Immature natural killer cell (primary cell): ENCODE measurements around the gene SYT17. TPM values are rescaled to one million over a fixed set of nuclear protein-coding genes. Genes with fewer than 3 reads are reported as not detected.

Source experiments
- DNase-seq, 3 donors: peaks; one replicate each; pipeline ENCODE4 v3.0.0; 2022; ENCODE audit warnings: mixed read lengths in 1 of 3
- H3K27ac Mint-ChIP-seq, 6 donors: one replicate each; pipeline ENCODE4 v1.8.0; 2020; ENCODE audit warnings: mixed read lengths in 6 of 6, mild to moderate bottlenecking in 5 of 6, inconsistent platforms in 4 of 6, moderate library complexity in 3 of 6
- H3K27me3 Mint-ChIP-seq, 3 donors: one replicate each; pipeline ENCODE4 v1.8.0; 2020 to 2021; ENCODE audit warnings: low read depth in 3 of 3, mild to moderate bottlenecking in 3 of 3, mixed read lengths in 3 of 3, moderate library complexity in 3 of 3, inconsistent platforms in 1 of 3
- H3K36me3 Mint-ChIP-seq, 3 donors: one replicate each; pipeline ENCODE4 v1.8.0; 2020; ENCODE audit warnings: mixed read lengths in 3 of 3, inconsistent platforms in 2 of 3, mild to moderate bottlenecking in 2 of 3
- H3K4me1 Mint-ChIP-seq, 2 donors: one replicate each; pipeline ENCODE4 v1.8.0; 2020; ENCODE audit warnings: inconsistent platforms in 2 of 2, mild to moderate bottlenecking in 2 of 2, mixed read lengths in 2 of 2, moderate library complexity in 1 of 2
- H3K4me3 Mint-ChIP-seq, 5 donors: one replicate each; pipeline ENCODE4 v1.8.0; 2020; ENCODE audit warnings: mild to moderate bottlenecking in 5 of 5, mixed read lengths in 5 of 5, inconsistent platforms in 3 of 5, moderate library complexity in 3 of 5
- H3K9me3 Mint-ChIP-seq, 6 donors: one replicate each; pipeline ENCODE4 v1.8.0; 2020; ENCODE audit warnings: mild to moderate bottlenecking in 6 of 6, mixed read lengths in 6 of 6, inconsistent platforms in 4 of 6, moderate library complexity in 3 of 6
- polyA plus RNA-seq, 3 donors: library from polyadenylated mRNA; unstranded; fragments of 300-500 nt; fragmentation: Illumina TruSeq; gene quantifications; one replicate each; pipeline ENCODE4 v1.2.3, GENCODE V29; 2021

The SYT17 gene
- polyA plus RNA-seq, 3 donors from 2014 or later, result not detected

DNA sequence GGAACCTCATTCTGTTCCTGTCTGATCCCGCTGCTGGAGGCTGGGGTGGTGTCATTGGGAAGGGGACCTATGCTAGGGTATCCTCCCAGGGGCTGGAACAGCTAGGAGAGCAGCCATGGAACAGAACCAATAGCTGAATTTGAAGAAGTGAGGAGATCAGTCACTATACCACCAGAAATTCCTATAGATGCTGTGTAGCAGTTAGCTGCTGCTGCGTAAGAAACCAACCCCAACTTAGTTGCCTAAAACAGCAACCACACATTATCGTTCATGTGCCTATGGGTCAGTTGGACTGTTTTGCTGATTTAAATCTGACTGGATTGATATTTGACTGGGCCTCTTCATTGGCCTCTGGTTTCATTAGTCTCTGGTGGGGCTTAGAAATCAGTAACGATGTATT is 20.4 kb upstream of the SYT17 start:
- Mint-ChIP-seq H3K4me3 (no peak overlapping the region), H3K27me3 (peaks cover 0 to 4% (median 2%) of the 10 kb centered on the region in 3 donors), H3K27ac (no peak overlapping the region), H3K9me3 (no peaks in the 10 kb centered on the region), H3K4me1 (no peaks in the 10 kb centered on the region), H3K36me3 (no peaks in the 10 kb centered on the region)
- no peak for DNase-seq

- no peaks in the 10 kb centered on the region for H3K9me3 Mint-ChIP-seq
- no peaks in the 10 kb centered on the region for H3K36me3 Mint-ChIP-seq
Observed at GRCh38 chr16:19148189-19148588, 19.9 kb upstream of the SYT17 start.

GRCh38 chr16:19151310-19151709 is 16.7 kb upstream of the SYT17 start:
- Mint-ChIP-seq H3K27ac (no peak overlapping the region), H3K4me3 (no peak overlapping the region), H3K27me3 (peaks cover 0 to 2% (median 2%) of the 10 kb centered on the region in 3 donors), H3K9me3 (no peaks in the 10 kb centered on the region), H3K36me3 (no peaks in the 10 kb centered on the region), H3K4me1 (no peaks in the 10 kb centered on the region)
- no peak for DNase-seq

More at GRCh38 chr16:19148189-19148588, 19.9 kb upstream of the SYT17 start:
- no peaks in the 10 kb centered on the region for H3K4me1 Mint-ChIP-seq
- no peak for DNase-seq
- H3K27me3 Mint-ChIP-seq, result peaks cover 0 to 4% (median 2%) of the 10 kb centered on the region in 3 donors
- no peak overlapping the region for H3K27ac Mint-ChIP-seq
- no peak overlapping the region for H3K4me3 Mint-ChIP-seq

DNA sequence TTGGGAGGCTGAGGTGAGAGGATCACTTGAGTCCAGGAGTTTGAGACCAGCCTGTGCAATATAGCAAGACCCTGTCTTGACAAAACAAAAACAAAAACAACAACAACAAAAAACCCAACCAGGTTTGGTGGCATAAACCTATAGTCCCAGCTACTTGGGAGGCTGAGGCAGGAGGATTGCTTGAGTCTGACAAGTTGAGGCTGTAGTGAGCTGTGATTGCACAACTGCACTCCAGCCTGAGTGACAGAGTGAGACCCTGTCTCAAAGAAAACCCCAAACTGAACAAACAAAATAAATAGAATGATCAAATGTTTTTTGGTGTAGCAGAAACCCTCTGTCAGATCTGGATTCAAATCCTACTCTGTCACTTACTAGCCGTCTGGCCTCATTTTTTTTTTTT is 16.0 kb upstream of the SYT17 start:
- no peaks in the 10 kb centered on the region for H3K9me3 Mint-ChIP-seq
- no peak overlapping the region for H3K4me3 Mint-ChIP-seq
- H3K4me1 Mint-ChIP-seq, result no peaks in the 10 kb centered on the region
- no peak for DNase-seq
- no peaks in the 10 kb centered on the region for H3K36me3 Mint-ChIP-seq
- H3K27me3 Mint-ChIP-seq, result peaks cover 0 to 3% (median 2%) of the 10 kb centered on the region in 3 donors
- H3K27ac Mint-ChIP-seq, result no peak overlapping the region

GRCh38 chr16:19153876-19154275 is 14.2 kb upstream of the SYT17 start:
- no peak overlapping the region for H3K4me3 Mint-ChIP-seq
- no peak overlapping the region for H3K27ac Mint-ChIP-seq
- no peak for DNase-seq
- H3K27me3 Mint-ChIP-seq, result peaks cover 0 to 2% (median 1%) of the 10 kb centered on the region in 3 donors
- no peaks in the 10 kb centered on the region for H3K9me3 Mint-ChIP-seq
- H3K4me1 Mint-ChIP-seq, result no peaks in the 10 kb centered on the region
- H3K36me3 Mint-ChIP-seq, result no peaks in the 10 kb centered on the region

GRCh38 chr16:19162085-19162484 is 6.0 kb upstream of the SYT17 start:
- peaks cover under 1 to 10% (median 4%) of the 10 kb centered on the region in 3 donors for H3K27me3 Mint-ChIP-seq
- no peaks in the 10 kb centered on the region for H3K36me3 Mint-ChIP-seq
- no peaks in the 10 kb centered on the region for H3K4me1 Mint-ChIP-seq
- H3K9me3 Mint-ChIP-seq, result peaks cover 0 to 5% (median 0%) of the 10 kb centered on the region in 6 donors
- DNase-seq, result no peak
- H3K4me3 Mint-ChIP-seq, result no peak overlapping the region
- H3K27ac Mint-ChIP-seq, result no peak overlapping the region

DNA sequence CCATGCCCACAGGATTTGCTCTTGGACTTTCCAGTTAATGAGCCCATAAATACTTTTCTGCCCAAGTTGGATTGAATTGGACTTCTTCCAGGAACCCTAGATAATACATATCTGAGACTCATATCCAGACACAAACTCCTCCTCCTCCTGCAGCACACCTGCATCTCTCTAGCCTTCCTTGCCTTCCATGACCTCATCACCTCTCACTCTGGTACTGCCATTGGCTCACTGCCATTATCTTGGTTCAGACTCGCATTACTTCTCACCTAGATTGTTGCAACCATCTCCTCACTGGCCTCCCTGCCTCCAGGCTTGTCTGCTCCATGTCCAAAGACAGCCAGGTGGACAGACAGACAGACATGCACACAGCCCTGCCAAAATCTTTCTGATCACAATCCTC is 4.8 kb upstream of the SYT17 start:
- Mint-ChIP-seq H3K27ac (no peak overlapping the region), H3K4me1 (no peaks in the 10 kb centered on the region), H3K36me3 (no peaks in the 10 kb centered on the region), H3K27me3 (peaks cover 2 to 10% (median 4%) of the 10 kb centered on the region in 3 donors), H3K9me3 (peaks cover 0 to 5% (median 0%) of the 10 kb centered on the region in 6 donors), H3K4me3 (no peak overlapping the region)
- DNase-seq, result no peak

DNA sequence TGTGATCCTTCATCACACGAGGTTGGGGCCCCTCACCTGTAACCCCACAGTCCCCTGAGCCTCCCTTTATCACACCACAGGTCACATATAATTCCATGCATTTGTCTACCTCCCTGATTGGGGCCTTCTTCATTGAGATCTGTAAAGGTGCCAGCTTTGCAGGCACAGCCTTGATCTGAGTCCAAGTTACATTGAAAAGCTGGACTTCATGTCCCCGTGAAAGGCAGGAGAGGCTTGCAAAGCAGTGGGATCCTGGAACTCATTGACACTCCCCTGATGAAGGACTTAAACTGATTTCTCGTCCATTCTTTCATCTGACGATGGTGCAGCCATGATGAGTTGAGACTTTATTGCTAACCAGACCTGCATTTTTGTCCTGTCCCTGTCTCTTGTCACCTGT is 3.8 kb upstream of the SYT17 start:
- H3K27ac Mint-ChIP-seq, result no peak overlapping the region
- DNase-seq, result no peak
- peaks cover 0 to 5% (median 0%) of the 10 kb centered on the region in 6 donors for H3K9me3 Mint-ChIP-seq
- H3K27me3 Mint-ChIP-seq, result peaks cover 3 to 10% (median 4%) of the 10 kb centered on the region in 3 donors
- H3K4me1 Mint-ChIP-seq, result no peaks in the 10 kb centered on the region
- H3K36me3 Mint-ChIP-seq, result no peaks in the 10 kb centered on the region
- H3K4me3 Mint-ChIP-seq, result no peak overlapping the region

DNA sequence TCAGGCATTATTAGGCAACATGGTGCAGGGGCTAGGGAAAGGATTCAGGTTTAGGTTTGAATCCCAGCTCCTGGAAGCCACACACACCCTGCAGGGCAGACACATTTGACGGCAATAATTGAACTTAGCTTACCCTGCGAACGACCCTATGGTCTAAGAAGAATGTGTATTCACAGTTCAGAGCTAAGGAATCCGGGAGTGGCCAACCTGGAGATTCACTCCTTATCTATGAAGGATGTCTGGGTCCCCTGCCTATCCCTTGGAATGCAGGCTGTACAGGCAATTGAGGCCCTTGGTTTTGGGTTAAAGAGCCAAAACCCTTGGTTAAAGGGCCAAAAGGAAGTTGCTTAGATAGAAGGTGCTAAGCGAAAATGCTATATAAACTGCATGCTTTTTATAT is 2.9 kb upstream of the SYT17 start:
- no peaks in the 10 kb centered on the region for H3K4me1 Mint-ChIP-seq
- peaks cover 0 to 5% (median 0%) of the 10 kb centered on the region in 6 donors for H3K9me3 Mint-ChIP-seq
- no peak overlapping the region for H3K27ac Mint-ChIP-seq
- H3K36me3 Mint-ChIP-seq, result no peaks in the 10 kb centered on the region
- H3K4me3 Mint-ChIP-seq, result no peak overlapping the region
- no peak for DNase-seq
- peaks cover 6 to 16% (median 8%) of the 10 kb centered on the region in 3 donors for H3K27me3 Mint-ChIP-seq

GRCh38 chr16:19166500-19166899 is 1.5 kb upstream of the SYT17 start:
- H3K4me3 Mint-ChIP-seq, result no peak overlapping the region
- no peaks in the 10 kb centered on the region for H3K4me1 Mint-ChIP-seq
- no peak overlapping the region for H3K27ac Mint-ChIP-seq
- H3K27me3 Mint-ChIP-seq, result peaks cover 6 to 19% (median 8%) of the 10 kb centered on the region in 3 donors
- no peaks in the 10 kb centered on the region for H3K36me3 Mint-ChIP-seq
- no peak for DNase-seq
- peaks cover 0 to 5% (median 0%) of the 10 kb centered on the region in 6 donors for H3K9me3 Mint-ChIP-seq

- peaks cover 0 to 2% (median 0%) of the 10 kb centered on the region in 6 donors for H3K9me3 Mint-ChIP-seq
- H3K4me1 Mint-ChIP-seq, result no peaks in the 10 kb centered on the region
- no peak overlapping the region for H3K27ac Mint-ChIP-seq
- no peak for DNase-seq
- H3K4me3 Mint-ChIP-seq, result no peak overlapping the region
- H3K27me3 Mint-ChIP-seq, result peaks cover 7 to 13% (median 8%) of the 10 kb centered on the region in 3 donors
- H3K36me3 Mint-ChIP-seq, result no peaks in the 10 kb centered on the region
Observed at GRCh38 chr16:19168371-19169081, 486 bp downstream of the SYT17 start.

DNA sequence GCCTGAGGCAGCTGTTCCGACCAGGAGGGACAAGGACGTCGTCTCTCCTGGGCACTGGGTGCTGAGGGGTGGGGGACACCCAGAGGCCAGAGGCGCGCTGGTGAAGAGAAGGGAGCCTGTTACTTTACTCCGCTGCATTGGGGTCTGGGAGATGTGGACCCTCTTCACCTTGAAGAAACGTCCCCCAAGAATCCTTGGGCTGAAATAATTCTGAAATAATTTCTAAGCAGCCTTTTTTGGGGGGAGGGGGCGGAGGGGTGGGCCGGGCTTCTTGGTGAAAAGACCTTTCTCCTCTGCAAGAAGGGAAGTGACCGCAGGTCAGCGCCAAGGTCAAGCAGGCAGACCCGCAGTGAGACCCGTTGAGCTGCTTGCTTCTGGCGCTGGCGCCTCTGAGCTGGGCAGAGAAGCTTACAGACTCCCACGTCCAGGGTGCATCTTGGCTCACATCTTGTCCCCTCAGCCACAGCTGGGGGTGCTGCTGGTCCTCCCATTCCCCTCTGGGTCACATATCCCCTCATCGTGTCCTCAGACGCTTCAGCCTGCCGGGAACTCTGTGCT is 1.1 kb downstream of the SYT17 start:
- Mint-ChIP-seq H3K27me3 (peaks cover 8 to 13% (median 8%) of the 10 kb centered on the region in 3 donors), H3K27ac (no peak overlapping the region), H3K36me3 (no peaks in the 10 kb centered on the region), H3K9me3 (peaks cover 0 to 2% (median 0%) of the 10 kb centered on the region in 6 donors), H3K4me1 (no peaks in the 10 kb centered on the region), H3K4me3 (no peak overlapping the region)
- DNase-seq, result no peak

DNA sequence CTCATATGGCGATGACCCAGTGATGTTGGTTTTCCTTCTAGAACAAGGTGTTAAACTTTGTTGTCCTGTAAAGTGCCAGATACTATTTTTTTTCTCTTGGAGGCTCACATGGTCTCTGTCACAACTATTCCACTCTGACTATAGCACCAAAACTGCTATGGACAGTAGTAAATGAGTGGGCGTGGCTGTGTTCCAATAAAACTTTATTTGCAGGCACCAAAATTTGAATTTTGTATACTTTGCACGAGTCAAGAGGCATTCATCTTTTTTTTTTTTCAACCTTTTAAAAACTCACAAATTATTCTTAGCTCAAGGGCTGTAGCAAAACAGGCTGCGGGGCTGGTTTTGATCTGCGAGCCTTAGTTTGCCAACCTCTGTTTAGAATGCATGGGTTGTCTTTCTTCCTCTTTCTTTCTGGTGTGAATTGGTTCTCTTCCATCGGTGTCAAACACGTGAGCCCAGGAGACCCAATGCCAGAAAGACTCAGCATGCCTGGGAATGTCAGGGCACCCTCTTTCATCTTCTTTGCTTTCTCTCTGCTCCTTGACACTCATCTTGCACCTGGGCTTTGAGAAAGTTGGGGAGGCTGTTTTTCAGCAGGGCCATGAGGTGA is 2.1 kb downstream of the SYT17 start:
- Mint-ChIP-seq H3K36me3 (no peaks in the 10 kb centered on the region), H3K4me3 (no peak overlapping the region), H3K9me3 (peaks cover 0 to 2% (median 0%) of the 10 kb centered on the region in 6 donors), H3K4me1 (no peaks in the 10 kb centered on the region), H3K27ac (no peak overlapping the region), H3K27me3 (peaks cover 8 to 12% (median 10%) of the 10 kb centered on the region in 3 donors)
- no peak for DNase-seq

DNA sequence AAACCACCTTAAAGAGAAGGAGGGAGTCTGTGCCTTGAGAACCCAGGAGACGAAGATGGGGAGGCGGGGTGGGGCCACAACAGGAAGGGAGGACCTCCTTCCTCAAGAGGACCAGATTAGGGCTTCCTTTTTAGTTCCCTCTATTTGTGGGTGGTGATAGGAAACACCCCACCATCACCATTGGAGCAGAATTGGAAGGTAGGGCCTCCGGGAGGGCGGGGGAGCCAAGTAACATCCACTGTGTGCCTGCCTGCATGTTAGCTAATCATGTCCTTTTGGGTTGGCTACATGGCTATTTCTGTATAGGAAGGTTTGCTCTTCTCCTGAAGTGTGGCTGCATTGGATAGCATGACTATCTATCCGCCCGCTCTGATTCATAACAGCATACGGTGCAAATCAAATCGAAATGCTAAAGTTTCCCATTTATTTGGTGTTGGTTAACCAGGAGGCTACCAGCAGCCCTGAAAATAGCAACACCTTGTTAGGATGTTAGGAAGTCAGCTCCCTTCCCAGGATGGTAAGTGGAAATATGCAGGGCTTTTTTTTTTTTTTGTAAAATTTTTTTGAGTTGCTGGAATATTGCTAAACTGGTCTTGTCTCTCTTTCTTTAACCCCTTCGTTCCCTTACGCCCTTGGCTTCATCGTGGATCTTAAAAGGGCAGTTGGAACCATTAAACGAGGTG is 4.2 kb downstream of the SYT17 start:
- no peaks in the 10 kb centered on the region for H3K36me3 Mint-ChIP-seq
- peaks cover 0 to 2% (median 0%) of the 10 kb centered on the region in 6 donors for H3K9me3 Mint-ChIP-seq
- H3K4me3 Mint-ChIP-seq, result no peak overlapping the region
- H3K27me3 Mint-ChIP-seq, result peaks cover 6 to 12% (median 8%) of the 10 kb centered on the region in 3 donors
- H3K27ac Mint-ChIP-seq, result no peak overlapping the region
- H3K4me1 Mint-ChIP-seq, result no peaks in the 10 kb centered on the region
- no peak for DNase-seq
